AG04449 (cell line): Measurements from ENCODE around the gene LRRC8E.
"Not testable (repeated sequence)": the region's sequence is repeated elsewhere in the genome, so short reads cannot be mapped to it uniquely, and the experiment has no call there.

Source experiments
- CTCF ChIA-PET: fragments of 350-600 bp; formaldehyde crosslinking; extraction: SDS; loops from one replicate; lab custom pipeline; 2021; ENCODE audit warnings: antibody characterized with exemption; lab: Yijun Ruan, JAX
- POLR2A ChIA-PET: fragments of 400-600, 350-600 bp; formaldehyde crosslinking; extraction: SDS; loops from one replicate; lab custom pipeline; 2020; ENCODE audit warnings: antibody characterized with exemption, inconsistent platforms; lab: Yijun Ruan, JAX
- DNase-seq: peaks from one replicate; pipeline ENCODE4 v3.0.0-alpha.2; 2010; ENCODE audit warnings: low read depth, low spot score
- H3K4me3 ChIP-seq: 2 replicates; pipeline ENCODE4 v1.5.1; 2011; ENCODE audit warnings: low read depth, mild to moderate bottlenecking, control low read depth, low read length
- TF ChIP-seq, protein P1 (sequence below): IDR thresholded peaks from one replicate; pipeline ENCODE4 v1.5.1; 2011; ENCODE audit warnings: mild to moderate bottlenecking, moderate library complexity, low read length, control low read depth, inconsistent platforms; ENCODE audit not compliant: insufficient read depth; ENCODE audit errors: missing control alignments

LRRC8E gene

DNA sequence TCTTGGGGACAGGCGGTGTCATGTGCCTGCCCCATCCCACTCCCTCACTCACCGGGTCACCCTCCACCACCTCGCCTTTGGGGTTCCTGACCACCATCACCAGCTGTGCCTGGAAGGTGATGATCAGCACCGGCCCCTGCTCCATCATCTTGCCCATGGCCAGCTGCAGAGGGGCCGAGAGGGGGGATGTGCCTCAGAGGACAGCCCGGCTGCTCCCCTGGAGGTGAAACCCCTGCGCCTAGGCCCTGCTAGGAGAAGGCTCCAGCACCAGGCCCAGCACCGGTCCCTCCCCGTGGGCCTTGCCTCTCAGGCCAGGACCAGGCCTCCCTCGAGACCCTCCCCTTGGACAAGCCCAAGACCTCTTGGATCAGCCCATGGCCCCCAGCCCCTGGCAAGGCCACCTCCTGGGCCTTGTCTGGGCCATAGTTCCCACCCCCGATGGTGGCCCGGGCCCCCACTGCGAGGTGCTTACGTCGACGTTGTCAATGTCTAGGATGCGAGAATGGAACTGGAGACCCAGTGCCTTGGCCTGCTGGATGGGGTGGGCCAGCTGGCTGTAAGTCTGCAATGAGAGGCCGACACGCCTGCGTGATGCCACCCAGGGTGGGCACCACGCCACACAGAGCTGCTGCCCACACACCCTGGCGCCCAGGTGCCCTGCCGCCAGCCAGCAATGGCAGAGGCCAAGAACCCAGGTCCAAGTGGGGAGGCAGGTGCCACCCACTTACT, 39.5 kb downstream of the LRRC8E start:
- H3K4me3 ChIP-seq = no peak overlapping the region
- POLR2A ChIA-PET = interaction anchor here (1.0 to 1.2 kb wide), 2 partner anchors 16 to 598 kb away, joined by 3 read pairs; partner anchors contain the start of gene TIMM44
- no peak for DNase-seq
- TF ChIP-seq, protein P1, sequence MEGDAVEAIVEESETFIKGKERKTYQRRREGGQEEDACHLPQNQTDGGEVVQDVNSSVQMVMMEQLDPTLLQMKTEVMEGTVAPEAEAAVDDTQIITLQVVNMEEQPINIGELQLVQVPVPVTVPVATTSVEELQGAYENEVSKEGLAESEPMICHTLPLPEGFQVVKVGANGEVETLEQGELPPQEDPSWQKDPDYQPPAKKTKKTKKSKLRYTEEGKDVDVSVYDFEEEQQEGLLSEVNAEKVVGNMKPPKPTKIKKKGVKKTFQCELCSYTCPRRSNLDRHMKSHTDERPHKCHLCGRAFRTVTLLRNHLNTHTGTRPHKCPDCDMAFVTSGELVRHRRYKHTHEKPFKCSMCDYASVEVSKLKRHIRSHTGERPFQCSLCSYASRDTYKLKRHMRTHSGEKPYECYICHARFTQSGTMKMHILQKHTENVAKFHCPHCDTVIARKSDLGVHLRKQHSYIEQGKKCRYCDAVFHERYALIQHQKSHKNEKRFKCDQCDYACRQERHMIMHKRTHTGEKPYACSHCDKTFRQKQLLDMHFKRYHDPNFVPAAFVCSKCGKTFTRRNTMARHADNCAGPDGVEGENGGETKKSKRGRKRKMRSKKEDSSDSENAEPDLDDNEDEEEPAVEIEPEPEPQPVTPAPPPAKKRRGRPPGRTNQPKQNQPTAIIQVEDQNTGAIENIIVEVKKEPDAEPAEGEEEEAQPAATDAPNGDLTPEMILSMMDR = no peak
- CTCF ChIA-PET = interaction anchor here (0.8 to 4.2 kb wide), 3 partner anchors 8 to 94 kb away, joined by 3 to 43 read pairs (median 3); partner anchors contain the start of gene TIMM44

DNA sequence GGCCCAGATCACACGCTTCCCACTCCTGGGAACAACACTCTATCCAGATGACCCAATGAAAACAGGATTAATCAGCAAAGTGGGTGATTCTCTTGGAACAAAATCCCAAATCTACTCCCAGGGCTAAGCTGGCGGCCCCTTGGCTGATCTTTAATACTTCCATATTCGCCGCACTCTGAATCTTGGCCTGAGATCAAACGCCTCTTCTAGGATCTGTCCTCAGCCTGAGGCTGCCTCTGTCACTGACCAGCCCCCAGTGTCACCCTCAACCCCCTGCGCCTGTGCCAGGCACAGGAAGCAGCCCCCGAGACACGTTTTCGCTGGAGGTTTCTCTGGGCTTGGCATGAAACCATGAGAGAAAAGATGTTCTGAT, 40.0 kb downstream of the LRRC8E start:
- ChIA-PET POLR2A (interaction anchor here (1.0 to 1.6 kb wide), 2 partner anchors 15 to 598 kb away, joined by 3 to 10 read pairs; partner anchors contain the start of gene TIMM44), CTCF (interaction anchor here (1.1 to 4.2 kb wide), 3 partner anchors 8 to 75 kb away, joined by 4 to 43 read pairs (median 9); partner anchors contain the start of genes SNAPC2 and TIMM44)
- TF ChIP-seq, protein P1 = no peak
- H3K4me3 ChIP-seq = no peak overlapping the region
- DNase-seq = no peak

DNA sequence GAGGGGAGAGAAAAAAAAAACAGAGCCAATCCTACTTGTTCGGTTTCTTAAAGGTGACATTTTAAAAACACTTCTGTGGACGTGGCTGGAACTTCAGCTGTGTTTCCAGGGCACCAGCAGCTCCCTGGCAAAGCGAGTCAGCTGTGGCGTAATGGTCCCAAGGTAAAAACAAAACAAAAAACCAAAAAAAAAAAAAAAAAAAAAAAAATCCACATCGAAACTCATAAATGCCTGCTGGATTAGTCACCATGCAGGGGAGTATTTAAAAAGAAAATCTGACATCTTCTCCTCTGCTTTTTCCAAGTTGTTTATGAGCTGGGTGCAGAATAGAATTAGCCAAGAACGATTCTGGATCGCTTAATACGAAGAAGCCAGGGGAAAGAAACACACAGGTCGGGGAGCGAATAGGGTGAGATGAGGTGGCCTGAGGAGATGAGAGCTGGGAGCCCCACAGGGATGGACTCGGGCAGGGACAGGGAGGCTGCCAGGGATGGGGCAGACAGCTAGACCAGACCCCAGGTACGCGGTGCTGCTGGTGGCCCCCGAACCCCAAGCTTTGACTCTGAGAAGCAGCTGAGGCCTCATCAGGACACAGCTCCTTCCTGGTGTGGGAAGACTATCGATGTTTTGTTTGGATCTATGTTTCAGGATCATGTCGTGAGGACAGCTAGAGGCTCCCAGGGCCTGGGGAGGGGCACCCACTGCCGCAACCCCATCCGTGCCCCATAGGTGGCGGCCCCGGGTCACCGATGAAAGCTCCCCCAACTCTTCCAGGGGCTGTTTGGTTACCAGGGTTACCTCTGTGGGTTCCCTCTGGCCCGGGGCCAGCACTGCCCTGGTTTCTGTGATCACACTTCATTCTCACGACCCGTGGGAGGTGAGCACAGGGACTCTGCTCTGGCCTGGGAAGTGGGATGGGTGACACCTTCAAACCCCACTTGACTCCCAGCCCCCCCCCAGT, 40.7 kb downstream of the LRRC8E start:
- peak; percentile 45 for DNase-seq
- peak overlapping the region; percentile 6; the same call in 1 of the 2 replicates for H3K4me3 ChIP-seq
- TF ChIP-seq, protein P1 = peak; percentile 48
- CTCF ChIA-PET = interaction anchor here (0.6 to 4.2 kb wide), 9 partner anchors 8 to 76 kb away, joined by 3 to 43 read pairs (median 6); partner anchors contain the start of genes MAP2K7, SNAPC2 and TIMM44
- POLR2A ChIA-PET = interaction anchor here (0.8 to 1.6 kb wide), 4 partner anchors 8 to 76 kb away, joined by 3 to 10 read pairs (median 4); partner anchors contain the start of genes SNAPC2 and TIMM44

DNA sequence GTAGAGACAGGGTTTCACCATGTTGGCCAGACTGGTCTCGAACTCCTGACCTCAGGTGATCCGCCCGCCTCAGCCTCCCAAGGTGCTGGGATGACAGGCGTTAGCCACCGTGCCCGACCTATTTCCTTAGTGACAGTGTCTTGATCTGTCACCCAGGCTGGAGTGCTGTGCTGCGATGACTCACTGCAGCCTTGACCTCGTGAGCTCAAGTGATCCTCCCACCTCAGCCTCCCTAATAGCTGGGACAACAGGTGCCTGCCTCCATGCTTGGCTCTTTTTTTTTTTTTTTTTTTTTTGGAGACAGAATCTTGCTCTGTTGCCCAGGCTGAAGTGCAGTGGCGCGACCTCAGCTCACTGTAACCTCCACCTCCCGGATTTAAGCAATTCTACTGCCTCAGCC, 41.7 kb downstream of the LRRC8E start:
- CTCF ChIA-PET = interaction anchor here (1.0 to 2.9 kb wide), 7 partner anchors 8 to 77 kb away, joined by 4 to 17 read pairs (median 6); partner anchors contain the start of gene TIMM44
- not testable (repeated sequence) for H3K4me3 ChIP-seq, DNase-seq
- POLR2A ChIA-PET = interaction anchor here (1.6 kb wide), 1 partner anchor 14 kb away, joined by 7 read pairs; the partner anchor contains the start of gene TIMM44

DNA sequence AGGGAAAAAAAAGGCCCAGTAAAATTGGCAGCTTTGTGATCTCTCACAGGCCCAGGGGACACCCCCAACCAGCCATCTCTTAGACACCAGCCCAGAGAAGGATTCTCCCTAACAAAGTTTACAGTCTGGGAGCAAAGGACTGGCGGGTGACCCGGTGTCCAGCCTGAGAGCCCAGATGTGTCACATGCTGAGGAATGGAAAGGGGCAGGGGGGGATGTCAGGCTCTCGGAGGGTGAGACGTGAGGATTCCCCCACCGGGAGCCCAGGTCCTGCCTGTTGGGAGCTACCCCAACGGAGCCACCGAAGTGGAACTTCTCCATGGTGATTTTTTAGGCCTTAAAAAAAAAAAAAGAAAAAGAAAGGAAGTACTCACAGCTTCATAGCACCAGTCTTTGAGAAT, 42.5 kb downstream of the LRRC8E start:
- DNase-seq = no peak
- TF ChIP-seq, protein P1 = no peak
- POLR2A ChIA-PET = interaction anchor here (1.6 kb wide), 1 partner anchor 13 kb away, joined by 7 read pairs; the partner anchor contains the start of gene TIMM44
- CTCF ChIA-PET = interaction anchor here (1.3 to 2.9 kb wide), 5 partner anchors 7 to 78 kb away, joined by 4 to 17 read pairs (median 11); partner anchors contain the start of gene TIMM44
- no peak overlapping the region for H3K4me3 ChIP-seq
